ENCODE results near the gene ASIC2.

GRCh38 chr17:33300241-33300640, 7.1 kb upstream of the ASIC2 start:
- TF ChIP-seq ZFP37 (tag by site-specific recombination; IDR thresholded peaks at IDR 0.05) (no peak), ZBTB17 (tag by site-specific recombination; IDR thresholded peaks at IDR 0.05) (no peak), CTCF (tag by site-specific recombination; IDR thresholded peaks at IDR 0.05) (no peak), ZNF184 (tag by site-specific recombination; IDR thresholded peaks at IDR 0.05) (no peak), TCF7L2 (IDR thresholded peaks at IDR 0.05; ENCODE audit: borderline replicate concordance, low read depth, low read length) (no peak), ZSCAN5A (tag by site-specific recombination; IDR thresholded peaks at IDR 0.05) (no peak), ZNF785 (tag by site-specific recombination; IDR thresholded peaks at IDR 0.05) (no peak), GLI4 (tag by site-specific recombination; IDR thresholded peaks at IDR 0.05) (no peak), ZNF274 (IDR thresholded peaks at IDR 0.05; ENCODE audit: low read length) (no peak), ZNF274 (tag by site-specific recombination; IDR thresholded peaks at IDR 0.05; ENCODE audit: borderline replicate concordance) (no peak), ZNF639 (tag by site-specific recombination; IDR thresholded peaks at IDR 0.05) (no peak)
